NT2/D1 (cell line): Measurements from ENCODE around the gene KPNB1.

Experiments
- SUZ12 ChIP-seq: IDR thresholded peaks from 2 replicates; pipeline ENCODE4 v1.6.1; 2011; ENCODE audit not compliant: insufficient read length, insufficient read depth; ENCODE audit errors: extremely low read depth
- YY1 ChIP-seq: IDR thresholded peaks from 2 replicates; pipeline ENCODE4 v1.6.1; 2011; ENCODE audit not compliant: insufficient read length, insufficient read depth
- ZNF274 ChIP-seq: IDR thresholded peaks from 2 replicates; pipeline ENCODE4 v1.6.1; 2011; ENCODE audit warnings: mild to moderate bottlenecking, low read depth, low read length

GRCh38 chr17:47628014-47628566, 21.6 kb upstream of the KPNB1 start:
- TF ChIP-seq ZNF274 (no peak), SUZ12 (no peak), YY1 (no peak)
